Endothelial cell of umbilical vein (primary cell): ENCODE measurements around the gene SMIM38. TPM values are rescaled to one million over a fixed set of nuclear protein-coding genes. Genes with fewer than 3 reads are reported as not detected.

Source experiments
- BruUV-seq: library from RNA; stranded (reverse); fragments of 400-500 nt; replicated peaks from 2 replicates; lab custom pipeline; 2021; lab: Mats Ljungman, UMichigan
- CTCF ChIA-PET: fragments of 300-600, 350-600 bp; sonication (Branson Sonifier 250); formaldehyde crosslinking; loops from one replicate; lab custom pipeline; 2021; ENCODE audit warnings: antibody characterized with exemption, inconsistent platforms; lab: Charles Lee
- POLR2A ChIA-PET: fragments of 300-600, 350-600 bp; sonication (Branson Sonifier 250); formaldehyde crosslinking; loops from one replicate; lab custom pipeline; 2021; ENCODE audit warnings: antibody characterized with exemption, inconsistent platforms; lab: Charles Lee
- DNase-seq: peaks from one replicate; pipeline ENCODE4 v3.0.0-alpha.2; 2011; ENCODE audit warnings: low read depth, low spot score
- FAIRE-seq: peaks from 2 replicates; lab custom pipeline; 2011; peaks lifted over from hg19 to GRCh38; lab: Jason Lieb, UNC
- H2AFZ ChIP-seq: 2 replicates; pipeline ENCODE4 v1.6.0; 2012; ENCODE audit warnings: low read depth, low read length, control low read depth, inconsistent platforms
- H3K27ac ChIP-seq: 2 replicates; pipeline ENCODE4 v1.5.1; 2011; ENCODE audit warnings: low read depth, mild to moderate bottlenecking, control low read depth, low read length, moderate library complexity; ENCODE audit not compliant: insufficient read depth
- H3K27me3 ChIP-seq, 2 experiments: 2 replicates each; pipeline versions ENCODE4 v1.6.0 to v1.6.1; 2011; ENCODE audit warnings: low read length in 2 of 2, mixed read lengths in 1 of 2; ENCODE audit not compliant: control insufficient read depth in 2 of 2, insufficient read depth in 2 of 2
- H3K36me3 ChIP-seq, 2 experiments: 2 replicates in 1 of 2; 3 replicates in 1 of 2; pipeline ENCODE4 v1.5.1; 2011; ENCODE audit warnings: low read length in 2 of 2, mild to moderate bottlenecking in 1 of 2, moderate library complexity in 1 of 2; ENCODE audit not compliant: control insufficient read depth in 2 of 2, insufficient read depth in 2 of 2; ENCODE audit errors: extremely low read depth in 1 of 2
- H3K4me1 ChIP-seq: 3 replicates; pipeline ENCODE4 v1.5.1; 2011; ENCODE audit warnings: mild to moderate bottlenecking, low read length; ENCODE audit not compliant: control insufficient read depth, insufficient read depth; ENCODE audit errors: extremely low read depth
- H3K4me2 ChIP-seq: 2 replicates; pipeline ENCODE4 v1.6.1; 2011; ENCODE audit warnings: low read length, control low read depth, mixed read lengths; ENCODE audit not compliant: insufficient read depth
- H3K4me3 ChIP-seq, 3 experiments: fragments of 200-600 bp in 1 of 3; sonication (generic), shearing (Covaris generic) in 1 of 3; replicated peaks in 1 of 3; 2 replicates each; pipeline ENCODE4 v1.5.1; 2011 to 2016; ENCODE audit warnings: control low read depth in 3 of 3, low read length in 3 of 3, mild to moderate bottlenecking in 2 of 3, inconsistent platforms in 1 of 3, low read depth in 1 of 3, moderate library complexity in 1 of 3; ENCODE audit not compliant: insufficient read depth in 1 of 3
- H3K79me2 ChIP-seq: 2 replicates; pipeline ENCODE4 v1.6.0; 2012; ENCODE audit warnings: low read length, inconsistent platforms; ENCODE audit not compliant: control insufficient read depth, insufficient read depth
- H3K9ac ChIP-seq: replicated peaks from 2 replicates; pipeline ENCODE3; 2011; ENCODE audit warnings: low read length, control low read depth; ENCODE audit not compliant: insufficient read depth; ENCODE audit errors: extremely low read depth
- H3K9me1 ChIP-seq: replicated peaks from 3 replicates; pipeline ENCODE4 v1.6.0; 2011; ENCODE audit warnings: mild to moderate bottlenecking, low read length; ENCODE audit not compliant: control insufficient read depth, insufficient read depth; ENCODE audit errors: extremely low read depth
- H3K9me3 ChIP-seq: replicated peaks from 2 replicates; pipeline ENCODE4 v1.5.1; 2012; ENCODE audit warnings: low read length, inconsistent platforms; ENCODE audit not compliant: control insufficient read depth, insufficient read depth
- H4K20me1 ChIP-seq: replicated peaks from 2 replicates; pipeline ENCODE3; 2011; ENCODE audit warnings: mild to moderate bottlenecking, low read length; ENCODE audit not compliant: control insufficient read depth, insufficient read depth; ENCODE audit errors: extremely low read depth
- EZH2 ChIP-seq: IDR thresholded peaks from 2 replicates; pipeline ENCODE4 v1.6.1; 2012; ENCODE audit warnings: borderline replicate concordance, low read depth, mild to moderate bottlenecking, moderate library complexity, low read length, inconsistent platforms; ENCODE audit not compliant: severe bottlenecking
- FOS ChIP-seq: IDR thresholded peaks from 2 replicates; pipeline ENCODE4 v1.6.1; 2011; ENCODE audit warnings: mild to moderate bottlenecking, low read length, moderate library complexity, borderline replicate concordance; ENCODE audit not compliant: insufficient read depth
- GATA2 ChIP-seq: IDR thresholded peaks from 2 replicates; pipeline ENCODE4 v1.7.0; 2011; ENCODE audit warnings: low read depth, mild to moderate bottlenecking, moderate library complexity, mixed read lengths, low read length; ENCODE audit not compliant: insufficient read length, insufficient read depth
- JUN ChIP-seq: IDR thresholded peaks from 2 replicates; pipeline ENCODE4 v1.6.1; 2011; ENCODE audit warnings: borderline replicate concordance, low read depth; ENCODE audit not compliant: insufficient read length, insufficient read depth
- MYC ChIP-seq: IDR thresholded peaks from one replicate; pipeline ENCODE4 v1.6.1; 2011; ENCODE audit warnings: mild to moderate bottlenecking, low read depth, low read length
- POLR2A ChIP-seq: IDR thresholded peaks from 2 replicates; pipeline ENCODE4 v1.6.1; 2012; ENCODE audit warnings: low read depth, mild to moderate bottlenecking, control low read depth, low read length
- POLR2AphosphoS5 ChIP-seq: IDR thresholded peaks from 2 replicates; pipeline ENCODE4 v1.6.1; 2012; ENCODE audit warnings: low read depth, mild to moderate bottlenecking, control low read depth, low read length, moderate library complexity; ENCODE audit not compliant: insufficient read depth
- dilution Hi-C: fragments of 300-500 bp; cut with MboI; formaldehyde crosslinking; loops from one replicate; pipeline ENCODE4 v1.15.0; 2019; ENCODE audit warnings: low sequenced_read_pairs; ENCODE audit not compliant: extremely low pct_ligation_motif_present
- intact Hi-C: fragments of 100-400 bp; cut with micrococcal nuclease; formaldehyde crosslinking; loops from one replicate; pipeline ENCODE4 v1.10.0; 2022
- polyA plus RNA-seq, 4 experiments: library from polyadenylated mRNA; depleted of rRNA in 3 of 4; stranded (reverse) in 3 of 4; unstranded in 1 of 4; fragments of >200 nt; gene quantifications; 2 replicates each; pipeline versions ENCODE4 v1.2.1 to v1.2.3, GENCODE V29; 2011 to 2012; ENCODE audit warnings: missing spikeins in 1 of 4
- total RNA-seq: library from RNA; stranded (reverse); gene quantifications from 2 replicates; pipeline ENCODE4 v1.2.3, GENCODE V29; 2021
- TF ChIP-seq, protein P1 (sequence below), 2 donors: IDR thresholded peaks; 1 replicate in 1 of 2; 2 replicates in 1 of 2; pipeline ENCODE4 v1.5.1; 2011; ENCODE audit warnings: low read length in 2 of 2, mild to moderate bottlenecking in 2 of 2, moderate library complexity in 2 of 2, control low read depth in 1 of 2, inconsistent platforms in 1 of 2, low read depth in 1 of 2; ENCODE audit not compliant: insufficient read depth in 1 of 2; ENCODE audit errors: extremely low read depth in 1 of 2
- TF ChIP-seq, protein P2 (sequence below): IDR thresholded peaks from 2 replicates; pipeline ENCODE4 v1.6.1; 2011; ENCODE audit not compliant: insufficient read depth, insufficient read length

The SMIM38 gene
- total and polyA plus RNA-seq, 2 donors (not counting 3 experiments of a cell fraction or from before 2014, with no cell fraction given) = 0.03 TPM; not detected in 1

- no peaks in the 10 kb centered on the region for H3K9me1 ChIP-seq
- H3K4me1 ChIP-seq = no peaks in the 10 kb centered on the region
- H3K27me3 ChIP-seq = peaks cover 0 to 6% of the 10 kb centered on the region in 2 experiments
- H4K20me1 ChIP-seq = no peaks in the 10 kb centered on the region
- CTCF ChIA-PET = interaction anchor here (1.6 to 1.8 kb wide), 2 partner anchors 18 to 557 kb away, joined by 4 read pairs; no protein-coding TSS in a partner anchor
- H2AFZ ChIP-seq = no peak overlapping the region
- no peak overlapping the region for H3K4me2 ChIP-seq
- intact Hi-C loops = no loop called here
- no peaks in the 10 kb centered on the region for H3K36me3 ChIP-seq
- FAIRE-seq (no peak), DNase-seq (no peak)
- H3K4me3 ChIP-seq = no peak overlapping the region
- BruUV-seq = no TSS peak
- no peaks in the 10 kb centered on the region for H3K79me2 ChIP-seq
- no peak overlapping the region for H3K9ac ChIP-seq
- TF ChIP-seq POLR2A = no peak
- TF ChIP-seq, protein P1, sequence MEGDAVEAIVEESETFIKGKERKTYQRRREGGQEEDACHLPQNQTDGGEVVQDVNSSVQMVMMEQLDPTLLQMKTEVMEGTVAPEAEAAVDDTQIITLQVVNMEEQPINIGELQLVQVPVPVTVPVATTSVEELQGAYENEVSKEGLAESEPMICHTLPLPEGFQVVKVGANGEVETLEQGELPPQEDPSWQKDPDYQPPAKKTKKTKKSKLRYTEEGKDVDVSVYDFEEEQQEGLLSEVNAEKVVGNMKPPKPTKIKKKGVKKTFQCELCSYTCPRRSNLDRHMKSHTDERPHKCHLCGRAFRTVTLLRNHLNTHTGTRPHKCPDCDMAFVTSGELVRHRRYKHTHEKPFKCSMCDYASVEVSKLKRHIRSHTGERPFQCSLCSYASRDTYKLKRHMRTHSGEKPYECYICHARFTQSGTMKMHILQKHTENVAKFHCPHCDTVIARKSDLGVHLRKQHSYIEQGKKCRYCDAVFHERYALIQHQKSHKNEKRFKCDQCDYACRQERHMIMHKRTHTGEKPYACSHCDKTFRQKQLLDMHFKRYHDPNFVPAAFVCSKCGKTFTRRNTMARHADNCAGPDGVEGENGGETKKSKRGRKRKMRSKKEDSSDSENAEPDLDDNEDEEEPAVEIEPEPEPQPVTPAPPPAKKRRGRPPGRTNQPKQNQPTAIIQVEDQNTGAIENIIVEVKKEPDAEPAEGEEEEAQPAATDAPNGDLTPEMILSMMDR (IDR thresholded peaks at IDR 0.05; ENCODE audit: extremely low read depth in 1 of 2, insufficient read depth in 1 of 2, low read depth in 1 of 2, low read length in 2 of 2) = no peak
- no peak for TF ChIP-seq JUN
- TF ChIP-seq MYC = no peak
- TF ChIP-seq, protein P2, sequence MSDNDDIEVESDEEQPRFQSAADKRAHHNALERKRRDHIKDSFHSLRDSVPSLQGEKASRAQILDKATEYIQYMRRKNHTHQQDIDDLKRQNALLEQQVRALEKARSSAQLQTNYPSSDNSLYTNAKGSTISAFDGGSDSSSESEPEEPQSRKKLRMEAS = no peak
- TF ChIP-seq POLR2AphosphoS5 = no peak
- no peak for TF ChIP-seq GATA2
- no peak for TF ChIP-seq EZH2
- no peak for TF ChIP-seq FOS
- dilution Hi-C loops = loop anchor here (25.0 kb wide), 1 partner anchor 549 kb away; no protein-coding TSS in a partner anchor
- H3K9me3 ChIP-seq = no peaks in the 10 kb centered on the region
- no peak overlapping the region for H3K27ac ChIP-seq
- POLR2A ChIA-PET = no interaction called here
Observed at GRCh38 chr11:69113226-69113625, 42.5 kb upstream of the SMIM38 start.
